HG03060 (cell line): ENCODE results near the gene DUSP7.

Experiments
- ATAC-seq: cut with Tn5 transposase; IDR thresholded peaks from one replicate; pipeline ENCODE4 v1.9.1; 2021; ENCODE audit warnings: low read depth, moderate number of reproducible peaks; ENCODE audit not compliant: unreplicated experiment

The DUSP7 gene

DNA sequence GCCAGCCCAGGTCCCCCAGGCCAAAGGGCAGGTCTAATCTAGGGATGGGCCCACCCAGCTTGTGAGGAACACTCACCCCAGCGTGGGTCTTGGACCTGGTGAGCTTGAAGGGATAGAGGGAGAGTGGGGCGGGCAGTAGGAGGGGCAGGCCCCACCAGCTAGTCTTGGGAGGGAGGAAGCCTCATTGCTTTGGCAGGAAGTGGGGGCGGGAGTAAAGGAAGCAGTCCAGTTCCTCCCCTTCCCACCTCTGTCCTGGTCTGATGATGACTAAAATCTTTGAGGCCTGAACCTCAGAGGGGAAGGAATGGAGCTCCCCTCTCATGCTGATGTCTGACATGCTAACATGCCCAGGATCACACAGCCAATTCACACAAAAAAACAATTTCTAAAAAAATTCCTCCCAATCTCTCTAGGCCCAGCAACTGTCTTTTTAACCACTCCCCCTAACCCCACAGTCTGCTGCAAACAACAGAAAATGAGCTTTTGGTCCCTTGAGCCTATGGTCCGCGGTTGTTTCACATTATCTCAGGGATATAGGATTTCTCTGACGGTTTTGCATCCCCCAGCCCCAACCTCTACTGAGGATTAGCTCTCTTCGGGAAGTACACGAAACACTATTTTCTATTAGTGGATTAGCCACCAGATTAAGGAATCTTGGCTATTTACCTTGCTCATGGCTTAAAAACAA, 30.7 kb upstream of the DUSP7 start:
- no peak for ATAC-seq

DNA sequence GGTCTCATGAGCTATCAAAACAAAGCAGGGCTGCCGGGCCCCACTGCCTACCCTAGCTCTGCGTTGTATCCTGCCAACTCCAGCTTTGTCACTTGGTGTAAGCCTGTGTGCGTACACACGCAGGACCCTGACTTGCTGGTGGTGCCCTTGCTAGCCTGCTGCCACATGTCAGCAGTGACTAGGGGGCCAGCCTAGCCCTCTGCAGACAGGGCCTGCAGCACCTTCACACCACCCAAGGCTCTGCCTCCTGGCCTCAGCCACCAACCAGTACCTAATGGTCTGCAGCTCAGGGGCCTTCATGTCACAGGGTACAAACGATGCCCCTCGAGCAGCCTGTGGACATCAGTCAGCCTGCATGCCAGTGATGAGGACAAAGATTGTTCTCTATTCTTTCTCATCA, 30.1 kb upstream of the DUSP7 start:
- no peak for ATAC-seq

DNA sequence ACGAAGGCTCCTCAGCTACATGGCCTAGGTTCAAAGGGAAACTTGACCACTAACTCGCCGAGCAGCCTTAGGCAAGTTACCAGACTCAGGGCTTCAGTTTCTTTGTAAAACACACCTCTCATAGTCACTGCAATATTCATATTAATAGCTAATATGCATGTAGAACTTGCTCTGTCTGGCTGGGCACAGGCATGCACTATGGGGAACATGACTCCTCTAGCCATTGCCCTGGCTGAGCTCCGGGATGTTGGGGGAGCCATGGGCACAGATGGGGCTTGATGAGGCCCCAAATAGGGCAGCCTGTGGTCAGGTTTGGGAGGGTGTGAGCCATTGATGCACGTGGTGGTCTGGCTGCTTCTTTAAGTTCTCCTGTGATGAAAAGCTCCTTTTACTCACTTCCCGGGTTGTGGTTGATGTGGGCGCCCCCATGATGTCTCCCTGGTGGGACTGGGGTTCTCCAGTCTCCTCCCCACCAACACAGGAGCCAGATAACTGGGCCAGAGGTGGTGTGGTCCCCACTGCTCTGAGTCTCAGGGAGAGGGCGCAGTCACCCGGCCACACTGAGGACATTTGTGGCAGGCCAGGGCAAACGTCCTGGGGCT, 29.4 kb upstream of the DUSP7 start:
- ATAC-seq = no peak

- ATAC-seq = no peak
These were observed 28.7 kb upstream of the DUSP7 start for GRCh38 chr3:52084954-52085680.

GRCh38 chr3:52084216-52084945, 28.0 kb upstream of the DUSP7 start:
- no peak for ATAC-seq

GRCh38 chr3:52083556-52084087, 27.3 kb upstream of the DUSP7 start:
- no peak for ATAC-seq

DNA sequence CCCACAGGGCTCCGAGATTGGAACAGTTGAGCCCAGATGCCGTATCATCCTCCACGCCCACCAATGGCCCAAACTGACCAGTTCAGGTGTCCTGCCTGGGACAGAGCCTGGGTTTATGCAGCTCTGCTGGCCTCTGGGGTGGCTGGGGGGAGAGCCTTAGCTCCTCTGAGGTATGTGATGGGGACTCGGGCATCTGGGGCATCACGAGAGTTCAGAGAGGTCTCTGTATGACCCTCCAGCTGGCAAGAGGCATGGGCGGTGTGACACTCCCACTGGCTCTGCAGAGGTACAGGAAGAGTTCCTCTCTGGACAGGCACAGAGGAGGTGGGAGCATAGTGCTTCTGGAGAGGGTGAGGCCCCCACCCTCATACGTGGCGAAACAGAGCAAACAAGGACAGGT, 26.6 kb upstream of the DUSP7 start:
- no peak for ATAC-seq

DNA sequence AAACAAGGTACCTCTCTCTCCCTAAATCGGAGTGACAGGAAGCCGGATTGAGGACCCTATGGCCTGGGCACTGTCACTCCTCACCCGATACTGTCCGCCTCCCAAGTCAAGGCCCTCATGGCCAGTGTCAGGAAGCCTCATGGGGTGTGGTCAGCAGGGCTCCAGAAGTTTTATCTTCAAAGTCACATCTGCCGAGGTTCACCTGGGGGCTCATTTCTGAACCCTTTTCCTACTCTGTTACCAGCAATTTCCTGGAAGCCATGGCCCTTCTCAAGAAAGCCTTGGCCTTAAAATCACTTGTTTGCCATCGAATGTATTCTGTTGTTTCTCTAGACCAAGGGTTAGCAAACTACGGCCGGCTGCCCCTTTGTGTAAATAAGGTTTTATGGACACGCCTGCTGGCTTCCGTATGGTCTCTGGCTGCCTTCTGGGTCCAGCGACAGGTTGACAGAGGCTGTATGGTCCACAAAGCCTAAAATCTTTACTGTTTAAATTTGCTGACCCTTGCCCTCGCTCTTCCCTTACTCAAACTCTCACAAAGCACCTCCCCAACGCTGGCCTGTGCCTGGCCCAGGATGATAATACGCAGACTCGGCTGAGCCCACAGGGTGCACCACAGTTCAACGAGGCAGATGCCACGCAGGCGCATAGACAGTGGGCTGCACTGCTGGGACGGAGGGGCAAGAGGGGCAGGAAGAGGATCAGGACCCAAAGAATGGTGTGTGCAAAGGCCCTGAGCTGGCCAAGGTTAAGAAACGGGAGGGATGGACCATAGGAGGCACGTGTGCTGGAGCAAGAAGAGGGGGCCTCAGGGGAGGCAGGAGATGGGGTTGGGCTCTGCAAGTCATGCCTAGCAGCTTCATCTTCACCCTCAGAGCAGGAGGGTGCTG, 24.7 kb upstream of the DUSP7 start:
- no peak for ATAC-seq

DNA sequence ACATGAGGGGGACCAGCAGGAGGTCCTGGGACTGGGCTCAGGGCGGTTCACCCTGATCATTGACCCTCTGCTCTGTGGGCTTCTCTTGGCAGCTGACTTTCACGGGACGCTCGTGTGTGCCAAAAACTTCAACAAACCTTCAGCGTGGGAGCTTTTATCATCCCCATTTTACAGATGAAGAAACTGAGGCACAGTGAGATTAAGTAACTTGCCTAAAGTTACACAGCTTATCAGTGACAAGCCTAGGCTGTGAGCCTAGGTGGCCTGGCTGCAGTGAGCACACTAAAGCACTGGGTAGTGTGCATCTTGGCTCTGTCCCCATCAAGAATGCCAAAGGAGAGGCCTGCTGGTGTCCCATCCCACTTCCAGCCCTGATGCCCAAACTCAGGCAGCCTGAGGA, 23.6 kb upstream of the DUSP7 start:
- no peak for ATAC-seq

DNA sequence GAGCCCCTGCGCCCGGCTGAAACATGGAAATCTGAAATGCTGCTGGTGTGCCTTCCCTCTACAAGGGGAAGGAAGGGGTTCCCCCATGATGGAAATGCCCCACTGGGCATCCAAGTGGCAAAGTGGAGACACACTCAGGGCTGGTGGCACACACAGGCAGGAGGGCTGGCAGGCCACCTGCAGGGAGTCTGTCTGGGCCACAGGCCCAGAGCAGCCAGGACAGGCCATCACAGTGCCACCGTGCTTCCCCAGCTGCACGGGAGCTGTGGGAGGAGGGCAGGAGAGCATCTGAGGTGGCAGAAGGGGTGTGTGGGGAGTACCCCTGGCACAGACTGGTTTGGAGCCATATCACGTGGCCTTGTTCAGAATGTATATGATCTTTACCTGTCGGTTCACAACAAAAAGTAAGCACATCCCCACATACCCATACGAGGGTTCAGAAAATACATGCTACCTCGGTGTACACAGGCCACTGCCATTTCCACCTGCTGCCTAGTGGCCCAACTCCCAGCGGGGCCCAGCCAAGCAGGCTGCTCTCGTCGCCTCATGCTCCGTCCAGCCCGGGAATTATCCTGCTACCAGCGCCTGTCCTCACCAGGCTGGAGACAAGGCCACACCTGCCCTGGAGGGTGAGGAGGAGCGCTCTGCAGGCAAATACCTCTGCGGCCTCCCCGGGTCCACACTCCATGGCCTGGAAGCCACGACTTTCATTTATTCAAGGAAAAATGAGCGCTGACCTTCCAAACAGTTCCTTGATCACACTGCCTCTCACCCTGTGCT, 22.6 kb upstream of the DUSP7 start:
- ATAC-seq = no peak

DNA sequence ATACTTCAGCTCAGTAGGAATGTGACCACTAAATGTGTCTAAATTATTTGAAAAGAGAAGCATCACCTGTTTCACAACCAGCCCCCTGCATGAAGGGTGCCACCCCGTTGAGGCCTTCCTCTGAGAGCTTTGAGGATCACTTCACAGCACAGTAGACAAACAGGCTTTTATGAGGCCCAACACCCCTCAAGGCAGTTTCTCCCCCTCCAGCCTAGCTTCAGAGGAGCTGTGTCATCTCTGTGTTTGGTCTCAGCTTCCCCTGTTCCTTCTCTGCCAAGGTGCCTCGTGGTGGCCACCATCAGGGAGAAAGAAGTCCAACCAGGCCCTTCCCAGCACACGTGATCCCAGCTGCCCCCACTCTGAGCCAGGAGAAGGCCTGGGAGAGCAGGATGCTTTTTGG, 21.6 kb upstream of the DUSP7 start:
- no peak for ATAC-seq

DNA sequence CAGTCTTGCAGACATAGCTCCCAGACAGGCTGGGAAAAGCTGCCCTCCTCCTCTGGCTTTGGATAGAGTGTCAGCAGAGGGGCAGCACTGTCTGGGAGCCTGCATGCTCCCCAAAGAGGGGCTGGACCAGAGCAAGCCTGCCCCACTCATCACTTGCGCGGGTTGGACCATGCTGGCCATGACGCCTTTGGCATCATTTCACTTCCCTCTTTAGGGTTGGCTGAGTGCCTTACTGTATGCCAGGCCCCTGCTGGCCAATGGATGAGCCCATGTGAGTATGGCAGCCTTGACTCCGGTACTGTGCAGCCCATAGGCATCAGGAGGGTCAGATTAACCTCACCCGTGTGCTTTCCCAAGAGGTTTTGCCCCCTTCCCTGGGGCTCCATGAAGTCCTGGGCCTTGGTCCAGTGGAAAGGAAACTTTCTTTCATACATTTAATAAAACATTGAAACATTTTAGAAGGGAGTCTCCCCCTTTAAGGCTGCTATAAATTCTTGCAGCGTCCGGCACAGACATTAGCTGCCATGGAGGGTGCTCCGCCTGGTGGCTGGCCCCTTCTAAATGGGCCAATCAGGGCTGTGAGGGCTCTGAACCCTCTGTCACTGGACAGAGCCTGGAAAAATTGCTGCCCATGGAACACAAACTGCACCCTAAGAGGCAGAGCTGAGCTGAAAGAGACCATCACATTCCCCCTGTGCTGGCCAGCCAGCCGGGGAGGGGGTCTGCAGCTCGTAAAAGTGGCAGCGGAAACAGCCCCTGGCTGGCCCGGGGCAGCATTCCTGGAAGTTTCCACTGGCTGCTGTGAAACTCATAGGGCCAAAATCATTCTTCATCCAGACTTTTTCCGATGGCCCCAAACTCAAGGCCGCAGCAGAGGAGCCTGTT, 20.8 kb upstream of the DUSP7 start:
- no peak for ATAC-seq

- no peak for ATAC-seq
These were observed 17.1 kb upstream of the DUSP7 start for GRCh38 chr3:52073490-52073889.

DNA sequence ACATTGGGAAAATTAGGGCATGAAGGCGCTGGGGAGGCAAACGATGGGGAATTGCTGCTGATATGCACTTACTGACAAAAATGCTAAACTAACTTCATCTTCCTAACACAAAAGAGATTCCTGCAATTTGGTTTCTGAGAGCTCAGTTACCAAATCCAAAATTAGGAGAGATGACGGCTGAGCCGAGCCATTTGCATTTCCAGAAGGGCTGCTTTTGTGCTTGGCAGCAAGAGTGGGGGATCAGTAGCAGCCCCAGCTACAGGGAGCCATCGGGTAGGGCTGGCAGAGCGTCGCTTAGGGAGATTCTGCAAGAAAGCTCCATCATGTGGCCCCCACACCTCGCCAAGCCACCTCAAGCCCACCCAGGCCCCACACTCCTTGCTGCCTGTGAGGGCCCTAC, 16.1 kb upstream of the DUSP7 start:
- ATAC-seq = no peak

DNA sequence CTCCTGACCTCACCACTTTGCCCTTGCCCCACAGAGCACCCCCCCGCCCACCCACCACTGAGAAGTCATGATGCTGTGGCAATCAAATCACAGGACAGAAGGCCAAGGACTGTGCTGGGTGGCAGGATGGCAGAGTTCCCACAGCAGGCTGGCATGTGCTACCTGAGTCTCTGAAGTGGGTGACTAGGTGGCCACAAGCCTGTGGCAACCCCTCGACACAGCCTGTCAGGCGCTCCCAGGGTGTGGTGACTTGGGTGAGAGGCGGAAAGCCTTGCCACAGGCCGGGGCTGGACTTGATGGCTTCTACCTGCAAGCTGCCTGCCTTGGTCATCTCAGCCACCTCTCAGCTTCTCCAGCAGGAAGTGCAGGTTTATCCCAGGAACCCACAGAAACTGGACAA, 15.6 kb upstream of the DUSP7 start:
- ATAC-seq = no peak

DNA sequence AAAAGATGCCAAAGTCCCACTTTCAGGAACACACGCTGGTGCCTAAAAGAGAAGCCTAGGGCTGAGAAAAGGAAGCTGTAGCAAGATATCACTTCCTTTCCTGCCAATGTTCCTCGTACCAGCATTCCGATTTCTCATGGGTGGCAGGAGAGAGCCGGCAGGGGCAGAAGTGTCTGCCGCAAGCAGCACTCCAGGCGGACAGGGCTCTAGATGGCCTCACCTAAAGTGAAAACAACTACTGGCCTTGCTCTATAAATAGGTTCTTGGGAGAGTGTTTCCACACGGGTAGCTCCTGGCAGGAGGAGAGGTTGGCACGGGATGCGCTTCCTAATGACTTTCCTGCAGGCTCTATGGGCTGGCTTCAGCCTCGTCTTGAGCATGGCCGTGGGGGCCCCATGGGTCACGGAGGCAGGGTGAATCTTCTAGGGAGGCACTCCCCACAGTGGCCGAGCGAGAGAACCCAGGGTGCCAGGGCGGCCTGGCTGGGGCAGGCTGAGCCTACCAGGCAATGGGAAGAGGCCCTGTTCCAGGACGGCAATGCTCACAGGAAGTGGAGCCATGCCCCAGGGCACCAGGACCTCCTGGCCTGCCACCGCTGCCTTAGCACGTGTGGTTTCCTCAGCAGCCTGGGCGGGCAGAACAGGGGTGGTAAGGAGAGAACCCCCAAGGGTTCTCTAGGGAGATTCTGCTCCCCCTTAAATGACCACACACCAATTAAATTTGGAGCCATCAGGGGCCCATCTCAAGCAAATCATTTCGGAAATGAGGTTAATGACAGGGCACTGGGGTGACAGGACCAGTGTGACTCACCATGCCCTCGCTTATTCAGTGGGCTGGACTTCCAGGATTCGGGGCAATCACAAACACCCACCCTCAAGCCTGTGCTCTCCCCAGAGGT, 14.6 kb upstream of the DUSP7 start:
- no peak for ATAC-seq

DNA sequence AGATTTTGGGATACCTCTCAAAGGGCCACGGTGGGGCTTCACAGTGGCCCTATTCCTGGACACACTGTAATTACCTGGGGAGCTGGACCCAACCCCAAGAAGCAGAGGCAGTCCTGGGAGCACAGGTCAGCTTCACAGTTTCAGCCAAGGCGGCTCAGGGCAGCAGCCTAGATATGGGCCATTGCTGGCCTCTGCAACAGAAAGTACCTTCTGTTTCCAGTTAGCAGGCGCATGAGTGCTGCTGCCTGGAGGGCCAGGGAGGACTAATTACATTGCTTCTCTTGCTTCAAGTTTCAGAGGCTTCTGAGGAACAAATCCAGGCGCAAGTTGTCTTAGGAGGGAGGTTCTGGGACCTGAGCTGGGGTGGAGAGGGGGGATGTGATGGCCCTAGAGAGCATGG, 13.5 kb upstream of the DUSP7 start:
- ATAC-seq = no peak
